DND-41 (cell line): ENCODE measurements around the gene PLSCR3.

Experiments
- EZH2 ChIP-seq: IDR thresholded peaks from 3 replicates; pipeline ENCODE4 v1.6.1; 2012; ENCODE audit warnings: borderline replicate concordance, low read depth, mild to moderate bottlenecking, moderate library complexity, low read length, inconsistent platforms; ENCODE audit not compliant: severe bottlenecking
- TF ChIP-seq, protein P1 (sequence below): IDR thresholded peaks from 2 replicates; pipeline ENCODE4 v1.5.1; 2012; ENCODE audit warnings: borderline replicate concordance, low read length, moderate library complexity, mild to moderate bottlenecking; ENCODE audit not compliant: poor library complexity, severe bottlenecking; ENCODE audit errors: extremely low read depth

GRCh38 chr17:7416323-7416722, 22.0 kb upstream of the PLSCR3 start:
- TF ChIP-seq, protein P1, sequence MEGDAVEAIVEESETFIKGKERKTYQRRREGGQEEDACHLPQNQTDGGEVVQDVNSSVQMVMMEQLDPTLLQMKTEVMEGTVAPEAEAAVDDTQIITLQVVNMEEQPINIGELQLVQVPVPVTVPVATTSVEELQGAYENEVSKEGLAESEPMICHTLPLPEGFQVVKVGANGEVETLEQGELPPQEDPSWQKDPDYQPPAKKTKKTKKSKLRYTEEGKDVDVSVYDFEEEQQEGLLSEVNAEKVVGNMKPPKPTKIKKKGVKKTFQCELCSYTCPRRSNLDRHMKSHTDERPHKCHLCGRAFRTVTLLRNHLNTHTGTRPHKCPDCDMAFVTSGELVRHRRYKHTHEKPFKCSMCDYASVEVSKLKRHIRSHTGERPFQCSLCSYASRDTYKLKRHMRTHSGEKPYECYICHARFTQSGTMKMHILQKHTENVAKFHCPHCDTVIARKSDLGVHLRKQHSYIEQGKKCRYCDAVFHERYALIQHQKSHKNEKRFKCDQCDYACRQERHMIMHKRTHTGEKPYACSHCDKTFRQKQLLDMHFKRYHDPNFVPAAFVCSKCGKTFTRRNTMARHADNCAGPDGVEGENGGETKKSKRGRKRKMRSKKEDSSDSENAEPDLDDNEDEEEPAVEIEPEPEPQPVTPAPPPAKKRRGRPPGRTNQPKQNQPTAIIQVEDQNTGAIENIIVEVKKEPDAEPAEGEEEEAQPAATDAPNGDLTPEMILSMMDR = no peak
- TF ChIP-seq EZH2 = no peak
